BE2C (cell line): Measurements from ENCODE around the gene SVEP1.

Experiments
- DNase-seq: peaks from one replicate; pipeline ENCODE4 v3.0.0-alpha.2; 2020
- H3K27me3 ChIP-seq: fragments of 250-450 bp; sonication (Bioruptor Pico); 2 replicates; pipeline ENCODE4 v1.5.1; 2020; ENCODE audit warnings: mild to moderate bottlenecking
- H3K36me3 ChIP-seq: fragments of 250-450 bp; sonication (Bioruptor Pico); 2 replicates; pipeline ENCODE4 v1.5.1; 2020; ENCODE audit warnings: mild to moderate bottlenecking
- H3K4me1 ChIP-seq: fragments of 250-450 bp; sonication (Bioruptor Pico); 2 replicates; pipeline ENCODE4 v1.5.1; 2020
- H3K4me3 ChIP-seq: 2 replicates; pipeline ENCODE4 v1.5.1; 2011; ENCODE audit warnings: low read depth, low read length
- H3K9me3 ChIP-seq: fragments of 250-450 bp; sonication (Bioruptor Pico); 2 replicates; pipeline ENCODE4 v1.5.1; 2020
- CTCF ChIP-seq: IDR thresholded peaks from 2 replicates; pipeline ENCODE4 v1.5.1; 2012; ENCODE audit warnings: mild to moderate bottlenecking, low read depth, low read length

The SVEP1 gene

GRCh38 chr9:110334183-110334582 is 245.4 kb downstream of the SVEP1 start:
- H3K9me3 ChIP-seq, result no peaks in the 10 kb centered on the region
- no peak for TF ChIP-seq CTCF
- no peak for DNase-seq
- H3K4me1 ChIP-seq, result no peaks in the 10 kb centered on the region
- no peaks in the 10 kb centered on the region for H3K36me3 ChIP-seq
- H3K27me3 ChIP-seq, result no peaks in the 10 kb centered on the region
- no peak overlapping the region for H3K4me3 ChIP-seq

- no peak for DNase-seq
- Histone ChIP-seq H3K36me3 (no peaks in the 10 kb centered on the region), H3K4me3 (no peak overlapping the region), H3K4me1 (no peaks in the 10 kb centered on the region), H3K9me3 (no peaks in the 10 kb centered on the region), H3K27me3 (no peaks in the 10 kb centered on the region)
- TF ChIP-seq CTCF, result no peak
Measured at GRCh38 chr9:110332766-110333165, 246.8 kb downstream of the SVEP1 start.

GRCh38 chr9:110330484-110331105 is 248.9 kb downstream of the SVEP1 start:
- Histone ChIP-seq H3K27me3 (no peaks in the 10 kb centered on the region), H3K4me3 (no peak overlapping the region), H3K36me3 (no peaks in the 10 kb centered on the region), H3K9me3 (no peaks in the 10 kb centered on the region), H3K4me1 (no peaks in the 10 kb centered on the region)
- no peak for DNase-seq
- no peak for TF ChIP-seq CTCF

GRCh38 chr9:110329639-110330230 is 249.8 kb downstream of the SVEP1 start:
- no peak for DNase-seq
- TF ChIP-seq CTCF, result no peak
- no peaks in the 10 kb centered on the region for H3K36me3 ChIP-seq
- H3K9me3 ChIP-seq, result no peaks in the 10 kb centered on the region
- H3K27me3 ChIP-seq, result no peaks in the 10 kb centered on the region
- H3K4me3 ChIP-seq, result no peak overlapping the region
- H3K4me1 ChIP-seq, result no peaks in the 10 kb centered on the region

GRCh38 chr9:110328763-110329162 is 250.8 kb downstream of the SVEP1 start:
- DNase-seq, result no peak
- TF ChIP-seq CTCF, result no peak
- Histone ChIP-seq H3K9me3 (no peaks in the 10 kb centered on the region), H3K4me1 (no peaks in the 10 kb centered on the region), H3K36me3 (no peaks in the 10 kb centered on the region), H3K27me3 (no peaks in the 10 kb centered on the region), H3K4me3 (no peak overlapping the region)

GRCh38 chr9:110327716-110328115 is 251.8 kb downstream of the SVEP1 start:
- Histone ChIP-seq H3K4me1 (no peaks in the 10 kb centered on the region), H3K27me3 (no peaks in the 10 kb centered on the region), H3K9me3 (no peaks in the 10 kb centered on the region), H3K36me3 (no peaks in the 10 kb centered on the region), H3K4me3 (no peak overlapping the region)
- no peak for TF ChIP-seq CTCF
- DNase-seq, result no peak
